GM18526 (cell line): ENCODE data around the gene SLC45A1.

Experiments
- POLR2A ChIP-seq: IDR thresholded peaks from 3 replicates; pipeline ENCODE4 v1.6.1; 2011; ENCODE audit not compliant: insufficient read length; ENCODE audit errors: extremely low read depth

The SLC45A1 gene

DNA sequence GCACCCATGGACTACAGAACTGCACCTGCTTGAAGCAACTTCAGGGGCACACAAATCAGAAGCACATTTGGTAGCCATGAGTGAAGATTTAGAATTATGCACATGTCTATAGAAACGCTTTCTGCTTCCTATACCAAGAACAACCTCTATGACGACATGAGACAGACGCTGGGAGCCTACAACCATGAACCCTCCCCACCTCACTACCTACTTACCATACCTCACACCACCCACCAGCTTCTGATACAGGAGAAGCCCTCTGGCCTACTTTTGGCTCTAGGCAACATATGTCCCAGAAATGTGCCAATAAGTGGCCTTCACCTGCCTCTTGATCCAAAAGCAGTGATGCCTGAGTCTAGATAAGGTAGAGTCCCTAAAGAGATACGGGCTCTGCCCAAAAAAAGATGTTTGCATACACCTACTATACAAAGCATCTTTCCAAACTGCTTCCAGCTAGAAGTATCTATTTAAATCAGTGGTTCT, 58.5 kb downstream of the SLC45A1 start:
- TF ChIP-seq POLR2A: no peak

DNA sequence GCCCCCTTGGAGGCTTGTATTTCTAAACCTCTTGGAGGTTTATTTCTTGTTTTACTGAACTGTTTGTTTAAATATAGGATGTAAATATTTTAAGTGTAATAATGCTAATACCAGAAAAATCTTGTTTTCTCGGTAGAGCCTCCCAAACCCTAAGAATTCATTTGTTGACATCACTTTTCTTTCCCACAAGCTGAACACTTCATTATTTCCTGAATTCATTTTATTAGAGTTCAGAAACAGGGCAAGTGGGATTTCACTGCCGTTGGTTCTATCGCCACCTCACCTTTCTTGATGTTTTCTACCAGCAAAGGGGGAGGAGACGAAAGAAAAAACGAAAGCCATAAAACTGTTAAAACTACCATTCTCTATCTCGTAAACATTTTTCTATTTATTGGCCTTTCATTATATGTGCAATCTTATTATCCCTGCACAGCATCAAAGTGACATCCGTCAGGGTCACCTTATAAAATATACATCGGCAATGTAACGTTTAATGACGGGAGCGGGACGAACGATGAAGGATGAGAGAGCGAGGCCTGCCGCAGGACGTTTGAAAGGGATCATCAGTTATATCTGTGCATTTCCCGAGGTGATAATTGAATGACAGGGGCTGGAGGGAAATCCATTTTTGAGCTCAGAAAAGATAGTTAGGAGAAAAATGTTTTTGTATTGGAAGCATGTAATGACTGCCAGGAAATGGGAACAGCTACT, 59.5 kb downstream of the SLC45A1 start:
- no peak for TF ChIP-seq POLR2A

DNA sequence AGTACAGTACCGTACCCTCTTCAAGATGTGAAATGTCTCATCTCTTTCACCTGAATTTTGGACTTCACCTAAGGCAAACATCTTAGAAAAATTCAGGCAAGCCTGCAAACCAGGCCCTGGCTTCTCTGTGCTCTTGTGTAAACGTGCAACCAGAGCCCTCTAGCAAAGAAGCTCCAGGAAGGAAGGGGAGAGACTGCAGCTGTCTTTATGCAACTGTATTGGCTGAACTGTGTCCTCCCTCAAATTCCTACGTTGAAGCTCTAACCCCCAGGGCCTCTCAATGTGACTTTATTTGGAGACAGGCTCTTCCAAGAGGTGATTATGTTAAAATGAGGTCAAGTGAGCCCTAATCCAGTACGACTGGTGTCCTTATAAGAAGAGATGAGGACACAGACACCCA, 60.3 kb downstream of the SLC45A1 start:
- TF ChIP-seq POLR2A: no peak

DNA sequence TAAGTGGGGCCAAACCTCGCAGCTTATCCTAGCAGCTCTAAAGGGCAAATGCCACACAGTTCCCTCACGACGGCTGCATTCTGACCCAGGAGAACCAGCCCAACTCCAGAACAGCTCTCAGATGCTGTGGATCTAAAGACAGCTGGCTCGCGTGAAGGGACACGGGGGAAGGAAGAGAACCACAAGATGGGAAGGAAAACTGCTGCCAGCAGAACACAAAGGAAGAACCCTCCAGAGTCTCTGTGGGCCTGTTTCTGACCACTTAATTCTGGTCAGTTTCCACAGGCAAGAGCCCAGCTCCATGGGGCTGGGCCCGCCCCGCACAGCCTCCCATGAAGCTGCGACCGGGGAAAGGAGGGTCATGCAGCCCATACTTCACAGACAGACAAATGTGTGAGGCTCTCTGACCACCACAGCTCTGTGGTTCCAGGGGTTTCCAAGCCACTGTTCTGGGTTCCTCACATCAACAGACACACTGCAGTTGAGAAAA, 61.1 kb downstream of the SLC45A1 start:
- TF ChIP-seq POLR2A: no peak

DNA sequence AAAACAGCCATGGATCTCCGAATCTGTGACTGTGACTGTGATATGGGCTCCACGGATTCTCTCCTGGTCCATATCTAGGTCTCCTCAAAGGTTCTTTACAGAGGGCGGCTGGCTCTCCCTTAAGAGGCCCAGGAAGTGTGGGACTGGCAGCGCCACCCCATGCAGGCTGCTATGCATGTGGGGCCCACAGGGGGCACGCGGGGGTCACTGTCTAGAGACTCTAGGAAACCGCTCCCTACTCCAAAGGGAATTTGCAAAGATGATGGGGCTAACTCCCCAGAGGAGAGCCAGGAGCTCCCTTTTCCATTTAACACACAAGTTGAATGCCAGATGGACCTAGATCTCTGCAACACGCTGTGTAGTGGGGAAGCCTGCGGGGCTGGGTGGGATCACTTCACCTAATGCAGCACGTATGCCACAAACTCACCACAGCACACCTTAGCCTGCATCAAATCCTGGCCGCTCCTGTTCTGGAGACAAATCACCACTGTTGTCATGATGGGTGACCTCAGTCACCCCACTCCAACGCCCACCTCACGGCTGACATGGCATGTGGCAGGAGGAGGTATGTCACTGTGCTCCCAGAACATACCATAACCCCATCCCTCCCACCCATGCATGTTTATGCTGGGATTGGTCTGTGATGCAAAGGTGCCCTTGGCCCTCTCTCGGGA, 61.7 kb downstream of the SLC45A1 start:
- no peak for TF ChIP-seq POLR2A

DNA sequence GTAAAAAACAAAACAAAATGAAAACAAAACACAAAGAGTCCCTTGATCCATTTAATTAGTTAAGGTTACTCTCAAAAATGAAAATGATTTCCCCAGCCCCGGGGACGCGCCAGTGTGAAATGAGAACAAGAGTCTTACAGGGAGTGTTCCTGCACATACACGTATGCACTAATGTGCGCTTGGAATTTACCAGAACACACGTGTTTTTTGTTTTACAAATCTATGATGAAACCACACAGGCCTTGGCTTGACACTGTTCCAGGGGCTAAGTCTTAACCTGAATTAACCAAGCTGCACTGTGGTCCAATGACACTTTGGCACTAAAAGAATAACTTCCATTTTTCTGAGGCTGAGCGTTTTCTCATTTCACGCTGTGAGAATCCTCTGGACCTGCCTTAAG, 63.7 kb downstream of the SLC45A1 start:
- no peak for TF ChIP-seq POLR2A

DNA sequence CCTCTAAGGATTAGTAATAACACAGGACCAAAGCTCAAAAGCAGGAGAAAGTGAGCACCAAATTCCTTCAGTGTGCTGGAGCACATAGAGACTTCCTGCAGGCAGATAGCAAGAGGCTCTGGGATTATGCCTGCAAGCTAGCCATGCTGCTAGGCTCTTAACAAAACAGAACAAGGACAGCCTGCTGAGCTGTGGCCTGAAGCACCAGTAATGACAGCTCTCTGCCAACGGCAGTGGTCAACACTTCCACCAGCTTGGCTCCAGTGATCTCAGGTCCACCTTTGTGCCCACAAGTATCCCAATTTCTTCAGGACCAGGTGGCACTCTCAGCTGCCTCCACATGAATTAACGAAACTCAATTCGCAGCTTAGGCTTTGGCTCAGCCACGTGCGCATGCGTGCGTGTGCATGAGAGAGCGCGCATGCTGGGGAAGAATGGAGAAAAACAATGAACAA, 64.2 kb downstream of the SLC45A1 start:
- TF ChIP-seq POLR2A: no peak

DNA sequence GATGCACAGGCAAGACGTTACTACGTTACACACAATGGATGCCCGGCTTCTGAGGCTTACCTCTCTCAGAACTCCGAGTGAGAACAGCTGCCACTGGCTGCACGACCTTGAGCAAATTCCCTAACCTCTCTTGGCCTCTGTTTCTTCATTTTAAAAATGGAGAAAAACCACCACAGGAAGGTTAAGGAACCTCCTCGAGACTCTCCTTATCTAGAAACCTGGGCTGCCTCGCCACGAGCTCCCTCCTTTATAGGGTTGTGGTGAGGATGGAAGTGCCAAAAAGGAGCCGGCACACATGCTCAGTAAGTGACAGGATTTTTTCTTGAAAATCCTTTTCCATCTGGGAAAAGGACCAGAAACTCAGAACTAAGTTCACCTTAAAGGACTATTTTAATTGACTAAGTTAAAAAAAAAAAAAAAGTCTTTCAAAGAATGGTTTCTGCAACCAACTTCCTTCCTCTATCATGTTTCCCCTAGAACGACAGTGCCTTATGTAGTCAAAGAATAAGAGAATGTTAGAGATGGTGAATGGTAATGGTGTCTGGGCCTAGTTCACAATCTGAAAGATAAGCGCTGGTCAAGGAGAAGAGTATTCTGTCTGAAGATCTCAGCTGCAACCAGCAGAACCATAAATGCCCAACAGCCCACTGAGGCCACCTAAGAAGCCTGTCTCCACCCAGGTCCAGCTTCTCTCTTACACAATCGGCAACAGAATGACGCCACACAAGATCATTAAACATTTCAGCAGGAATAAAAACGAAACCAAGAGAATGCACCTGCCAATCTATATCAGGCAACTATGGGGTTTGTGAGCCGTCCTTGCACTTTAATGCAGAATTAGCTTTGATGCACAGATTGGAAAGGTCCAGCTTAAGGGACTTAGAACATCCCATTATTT, 64.9 kb downstream of the SLC45A1 start:
- TF ChIP-seq POLR2A: no peak

DNA sequence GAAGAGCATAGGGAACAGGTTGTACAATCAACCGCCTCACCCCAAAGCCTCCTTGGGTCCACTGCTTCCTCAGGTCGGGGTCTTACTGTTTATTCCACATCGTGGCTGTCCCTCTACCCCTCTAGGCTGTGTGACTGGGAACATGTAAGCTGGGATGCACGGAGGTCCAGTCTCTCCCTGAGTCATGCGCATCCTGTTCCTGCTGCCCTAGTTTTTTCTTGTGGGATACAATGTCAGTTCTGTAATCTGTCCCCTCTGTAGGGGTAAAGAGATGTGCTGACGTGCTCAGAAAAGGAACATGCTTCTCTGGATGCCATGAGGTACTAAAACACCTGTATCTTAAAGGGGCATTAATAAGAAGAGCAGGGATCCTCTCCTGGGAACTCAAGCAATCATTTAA, 66.2 kb downstream of the SLC45A1 start:
- TF ChIP-seq POLR2A: no peak

DNA sequence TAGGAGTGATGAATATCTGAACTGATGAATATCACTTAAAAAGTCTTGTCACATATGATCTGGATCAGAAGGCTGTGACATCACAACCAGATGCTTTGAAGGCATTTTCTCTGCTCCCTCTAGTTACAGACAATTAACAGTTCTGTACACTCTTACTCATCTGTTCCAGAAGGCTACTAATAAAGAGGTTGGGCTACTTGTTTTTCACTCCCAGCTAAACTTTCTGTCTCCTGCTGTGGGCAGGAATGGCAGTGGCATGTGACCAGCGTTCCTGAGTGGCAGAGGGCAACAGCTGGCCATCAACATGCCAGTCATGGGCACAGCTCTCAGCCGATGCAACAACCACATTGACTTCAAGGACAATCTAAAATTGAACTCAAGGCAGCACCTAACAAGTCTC, 66.7 kb downstream of the SLC45A1 start:
- no peak for TF ChIP-seq POLR2A

DNA sequence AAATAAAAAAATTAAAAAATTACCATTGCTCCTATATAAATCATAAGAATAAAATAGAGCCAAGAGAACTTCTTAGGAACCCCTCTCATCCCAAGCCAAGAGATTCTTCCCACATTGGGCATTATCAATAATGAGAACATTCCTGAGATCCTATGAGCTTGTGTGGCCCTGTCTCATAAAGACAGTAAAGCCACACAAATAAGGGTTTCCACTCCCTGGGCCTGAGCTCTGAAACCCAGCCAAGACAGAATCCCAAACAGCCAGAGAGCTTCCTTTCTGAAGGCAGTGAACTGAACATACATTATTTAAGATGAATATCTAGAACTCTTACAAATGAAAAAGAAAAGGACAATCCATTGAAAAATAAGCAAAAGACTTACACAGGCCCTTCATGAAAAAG, 68.3 kb downstream of the SLC45A1 start:
- TF ChIP-seq POLR2A: no peak

DNA sequence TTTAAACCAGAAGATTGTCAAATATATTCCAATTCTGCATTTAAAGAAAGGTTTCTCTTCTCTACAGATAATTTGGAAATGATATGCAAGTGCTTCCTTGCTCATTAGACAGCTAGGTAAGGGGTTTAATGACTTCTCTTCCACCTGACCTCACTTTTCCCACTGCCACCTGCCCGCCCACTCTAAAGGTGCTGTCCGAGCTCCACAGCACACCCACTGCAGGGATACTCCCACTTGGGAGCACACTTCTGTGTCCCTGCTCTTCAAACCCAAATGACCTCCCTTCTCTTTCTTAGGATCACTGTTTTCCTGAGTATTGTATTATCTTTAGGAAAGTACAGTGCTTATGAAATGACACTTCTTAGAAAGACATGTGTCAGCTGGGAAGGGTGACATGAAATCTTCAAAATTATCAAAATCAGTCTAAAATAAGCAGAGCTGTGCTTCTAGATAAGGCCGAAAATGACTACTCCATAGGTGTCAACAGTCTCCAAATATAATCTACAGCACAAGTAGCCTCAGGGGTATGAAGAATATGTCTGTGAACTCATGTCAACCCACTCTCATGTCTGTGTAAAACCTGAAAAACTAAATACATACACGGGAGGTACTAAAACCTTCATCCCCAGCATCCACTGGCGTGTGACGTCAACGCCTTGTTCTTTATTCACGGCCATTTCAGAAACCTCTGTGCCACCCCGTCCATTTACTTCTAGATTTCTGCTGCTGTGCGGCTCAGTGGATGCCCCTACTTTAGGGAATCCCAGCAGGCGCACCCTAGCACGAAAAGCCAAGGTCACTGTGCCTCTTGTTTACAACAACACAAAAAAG, 71.0 kb downstream of the SLC45A1 start:
- no peak for TF ChIP-seq POLR2A

DNA sequence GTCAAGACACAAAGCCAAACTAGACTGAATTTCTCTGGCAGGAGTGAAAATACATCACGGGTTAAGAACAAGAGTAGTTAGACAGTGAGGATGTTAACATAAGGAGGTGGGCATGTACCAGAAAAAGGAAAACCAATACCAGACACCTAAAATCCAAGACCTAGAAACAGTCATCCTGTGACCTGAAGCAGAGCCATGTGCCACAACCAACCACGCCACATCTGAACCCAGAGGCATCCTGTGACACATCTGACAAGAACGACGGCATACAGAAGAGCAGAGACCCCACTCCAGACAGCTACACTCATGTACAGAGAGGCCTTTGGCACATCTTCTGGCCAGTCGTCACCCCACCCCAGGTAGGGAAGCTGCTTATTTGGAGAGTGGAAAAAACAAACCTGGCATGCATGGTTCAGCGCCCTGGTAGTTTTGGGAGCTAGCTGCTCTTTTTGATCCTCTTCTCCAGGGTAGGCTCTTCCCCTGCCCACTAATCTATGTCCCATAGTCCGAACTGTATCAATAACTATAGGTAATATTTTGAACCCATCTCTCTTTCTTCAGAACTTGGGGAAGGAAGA, 72.1 kb downstream of the SLC45A1 start:
- no peak for TF ChIP-seq POLR2A

DNA sequence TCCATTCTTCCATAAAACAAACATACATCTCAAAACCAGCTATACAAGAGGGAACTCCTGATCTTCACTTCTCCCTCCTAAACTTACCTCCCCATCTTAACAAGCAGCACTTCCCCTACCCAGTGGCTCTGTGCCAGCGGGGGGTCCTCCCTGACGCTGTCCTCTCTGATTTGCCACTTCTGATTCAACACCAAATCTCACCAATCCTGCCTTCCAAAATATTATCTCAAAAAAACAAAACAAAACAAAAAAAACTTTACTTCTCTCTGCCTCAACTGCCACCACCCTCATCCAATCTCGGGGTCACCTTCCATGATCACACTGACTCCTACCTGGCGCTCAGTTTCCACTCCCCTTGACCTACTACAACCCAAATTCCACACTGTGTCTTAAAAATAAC, 72.8 kb downstream of the SLC45A1 start:
- no peak for TF ChIP-seq POLR2A
